ENCODE measurements around the gene TMEM51.

Gene TMEM51

GRCh38 chr1:15186846-15187151 lies 33.3 kb downstream of the TMEM51 start:
- Histone ChIP-seq H4K8ac (ENCODE audit: low read depth, low read length) (no peak overlapping the region), H3K4ac (ENCODE audit: low read depth, low read length) (no peak overlapping the region), H3K9ac (ENCODE audit: low read length) (no peak overlapping the region), H3K4me2 (ENCODE audit: low read length) (no peak overlapping the region), H3K79me2 (ENCODE audit: control insufficient read depth, insufficient read depth, low read length) (no peaks in the 10 kb centered on the region), H2BK120ac (ENCODE audit: low read depth, low read length) (no peak overlapping the region), H3K56ac (ENCODE audit: low read length) (peak overlapping the region; percentile 46), H2BK5ac (ENCODE audit: low read length) (no peak overlapping the region), H2AK5ac (ENCODE audit: low read length) (no peak overlapping the region), H3K36me3 (ENCODE audit: control insufficient read depth, insufficient read depth, low read length) (no peaks in the 10 kb centered on the region), H3K4me3 (ENCODE audit: low read length) (no peak overlapping the region), H3K18ac (ENCODE audit: low read length) (no peak overlapping the region), H3K27ac (ENCODE audit: low read depth, low read length) (no peak overlapping the region), H4K5ac (ENCODE audit: low read length) (no peak overlapping the region), H3K27me3 (ENCODE audit: insufficient read depth, low read length, poor library complexity) (no peaks in the 10 kb centered on the region), H3K4me1 (ENCODE audit: control insufficient read depth, low read depth, low read length) (peaks cover 7% of the 10 kb centered on the region), H3K23ac (ENCODE audit: low read length) (no peak overlapping the region), H3K79me1 (ENCODE audit: low read length) (no peaks in the 10 kb centered on the region), H2BK15ac (replicated peaks; ENCODE audit: low read depth) (no peak overlapping the region)
- no CpG with 5 or more reads among the region's 6 CpGs for WGBS (ENCODE audit: extremely low coverage, insufficient coverage, low lambda C conversion rate)
- no peak for DNase-seq

- no peak overlapping the region for H3K23ac ChIP-seq (ENCODE audit: low read length)
- no peak overlapping the region for H2BK15ac ChIP-seq (replicated peaks; ENCODE audit: low read depth)
- H4K8ac ChIP-seq (ENCODE audit: low read depth, low read length) = no peak overlapping the region
- H2AK5ac ChIP-seq (ENCODE audit: low read length) = no peak overlapping the region
- no peak overlapping the region for H2BK5ac ChIP-seq (ENCODE audit: low read length)
- no peaks in the 10 kb centered on the region for H3K36me3 ChIP-seq (ENCODE audit: control insufficient read depth, insufficient read depth, low read length)
- no peak overlapping the region for H3K9ac ChIP-seq (ENCODE audit: low read length)
- no peaks in the 10 kb centered on the region for H3K27me3 ChIP-seq (ENCODE audit: insufficient read depth, low read length, poor library complexity)
- H3K4ac ChIP-seq (ENCODE audit: low read depth, low read length) = no peak overlapping the region
- H3K27ac ChIP-seq (ENCODE audit: low read depth, low read length) = no peak overlapping the region
- H3K56ac ChIP-seq (ENCODE audit: low read length) = peak overlapping the region; percentile 5
- H3K79me2 ChIP-seq (ENCODE audit: control insufficient read depth, insufficient read depth, low read length) = no peaks in the 10 kb centered on the region
- no peak overlapping the region for H4K5ac ChIP-seq (ENCODE audit: low read length)
- no peak for DNase-seq
- no peak overlapping the region for H2BK120ac ChIP-seq (ENCODE audit: low read depth, low read length)
- no peaks in the 10 kb centered on the region for H3K79me1 ChIP-seq (ENCODE audit: low read length)
- H3K4me3 ChIP-seq (ENCODE audit: low read length) = no peak overlapping the region
- H3K4me2 ChIP-seq (ENCODE audit: low read length) = no peak overlapping the region
- no peak overlapping the region for H3K18ac ChIP-seq (ENCODE audit: low read length)
- WGBS (ENCODE audit: extremely low coverage, insufficient coverage, low lambda C conversion rate) = no CpG with 5 or more reads among the region's 15 CpGs
- peaks cover 7% of the 10 kb centered on the region for H3K4me1 ChIP-seq (ENCODE audit: control insufficient read depth, low read depth, low read length)
These were observed 33.9 kb downstream of the TMEM51 start for GRCh38 chr1:15187175-15188129.

GRCh38 chr1:15188130-15188524 lies 34.6 kb downstream of the TMEM51 start:
- no peak overlapping the region for H4K8ac ChIP-seq (ENCODE audit: low read depth, low read length)
- no peak overlapping the region for H2BK15ac ChIP-seq (replicated peaks; ENCODE audit: low read depth)
- no peak overlapping the region for H2BK5ac ChIP-seq (ENCODE audit: low read length)
- no peaks in the 10 kb centered on the region for H3K27me3 ChIP-seq (ENCODE audit: insufficient read depth, low read length, poor library complexity)
- no peak overlapping the region for H3K56ac ChIP-seq (ENCODE audit: low read length)
- no peak overlapping the region for H2BK120ac ChIP-seq (ENCODE audit: low read depth, low read length)
- H3K18ac ChIP-seq (ENCODE audit: low read length) = no peak overlapping the region
- no peaks in the 10 kb centered on the region for H3K36me3 ChIP-seq (ENCODE audit: control insufficient read depth, insufficient read depth, low read length)
- no peaks in the 10 kb centered on the region for H3K79me2 ChIP-seq (ENCODE audit: control insufficient read depth, insufficient read depth, low read length)
- no peak overlapping the region for H3K4me2 ChIP-seq (ENCODE audit: low read length)
- DNase-seq = no peak
- H2AK5ac ChIP-seq (ENCODE audit: low read length) = no peak overlapping the region
- no peak overlapping the region for H3K4ac ChIP-seq (ENCODE audit: low read depth, low read length)
- no peaks in the 10 kb centered on the region for H3K79me1 ChIP-seq (ENCODE audit: low read length)
- no peak overlapping the region for H3K9ac ChIP-seq (ENCODE audit: low read length)
- H3K27ac ChIP-seq (ENCODE audit: low read depth, low read length) = no peak overlapping the region
- no CpG with 5 or more reads among the region's 4 CpGs for WGBS (ENCODE audit: extremely low coverage, insufficient coverage, low lambda C conversion rate)
- no peak overlapping the region for H3K4me3 ChIP-seq (ENCODE audit: low read length)
- H3K4me1 ChIP-seq (ENCODE audit: control insufficient read depth, low read depth, low read length) = peaks cover 7% of the 10 kb centered on the region
- no peak overlapping the region for H4K5ac ChIP-seq (ENCODE audit: low read length)
- no peak overlapping the region for H3K23ac ChIP-seq (ENCODE audit: low read length)

GRCh38 chr1:15188678-15189077 lies 35.1 kb downstream of the TMEM51 start:
- Histone ChIP-seq H3K4me1 (ENCODE audit: control insufficient read depth, low read depth, low read length) (peaks cover 7% of the 10 kb centered on the region), H2BK15ac (replicated peaks; ENCODE audit: low read depth) (no peak overlapping the region), H2BK5ac (ENCODE audit: low read length) (no peak overlapping the region), H2BK120ac (ENCODE audit: low read depth, low read length) (no peak overlapping the region), H3K79me2 (ENCODE audit: control insufficient read depth, insufficient read depth, low read length) (no peaks in the 10 kb centered on the region), H3K56ac (ENCODE audit: low read length) (no peak overlapping the region), H3K9ac (ENCODE audit: low read length) (no peak overlapping the region), H4K8ac (ENCODE audit: low read depth, low read length) (no peak overlapping the region), H3K4me3 (ENCODE audit: low read length) (no peak overlapping the region), H3K4ac (ENCODE audit: low read depth, low read length) (no peak overlapping the region), H3K36me3 (ENCODE audit: control insufficient read depth, insufficient read depth, low read length) (no peaks in the 10 kb centered on the region), H3K4me2 (ENCODE audit: low read length) (no peak overlapping the region), H3K18ac (ENCODE audit: low read length) (no peak overlapping the region), H3K79me1 (ENCODE audit: low read length) (no peaks in the 10 kb centered on the region), H3K27me3 (ENCODE audit: insufficient read depth, low read length, poor library complexity) (no peaks in the 10 kb centered on the region), H4K5ac (ENCODE audit: low read length) (no peak overlapping the region), H3K23ac (ENCODE audit: low read length) (no peak overlapping the region), H2AK5ac (ENCODE audit: low read length) (no peak overlapping the region), H3K27ac (ENCODE audit: low read depth, low read length) (no peak overlapping the region)
- WGBS (ENCODE audit: extremely low coverage, insufficient coverage, low lambda C conversion rate) = no CpG with 5 or more reads among the region's 3 CpGs
- no peak for DNase-seq

- Histone ChIP-seq H3K36me3 (ENCODE audit: control insufficient read depth, insufficient read depth, low read length) (no peaks in the 10 kb centered on the region), H2BK120ac (ENCODE audit: low read depth, low read length) (no peak overlapping the region), H3K9ac (ENCODE audit: low read length) (no peak overlapping the region), H2BK5ac (ENCODE audit: low read length) (no peak overlapping the region), H3K79me1 (ENCODE audit: low read length) (no peaks in the 10 kb centered on the region), H3K18ac (ENCODE audit: low read length) (no peak overlapping the region), H3K27ac (ENCODE audit: low read depth, low read length) (no peak overlapping the region), H3K79me2 (ENCODE audit: control insufficient read depth, insufficient read depth, low read length) (no peaks in the 10 kb centered on the region), H3K4ac (ENCODE audit: low read depth, low read length) (no peak overlapping the region), H4K5ac (ENCODE audit: low read length) (no peak overlapping the region), H3K4me1 (ENCODE audit: control insufficient read depth, low read depth, low read length) (peaks cover 7% of the 10 kb centered on the region), H4K8ac (ENCODE audit: low read depth, low read length) (no peak overlapping the region), H3K56ac (ENCODE audit: low read length) (no peak overlapping the region), H2BK15ac (replicated peaks; ENCODE audit: low read depth) (no peak overlapping the region), H3K4me2 (ENCODE audit: low read length) (no peak overlapping the region), H3K4me3 (ENCODE audit: low read length) (no peak overlapping the region), H3K27me3 (ENCODE audit: insufficient read depth, low read length, poor library complexity) (no peaks in the 10 kb centered on the region), H2AK5ac (ENCODE audit: low read length) (no peak overlapping the region), H3K23ac (ENCODE audit: low read length) (no peak overlapping the region)
- DNase-seq = no peak
- no CpG with 5 or more reads among the region's 8 CpGs for WGBS (ENCODE audit: extremely low coverage, insufficient coverage, low lambda C conversion rate)
These were observed 36.3 kb downstream of the TMEM51 start for GRCh38 chr1:15189692-15190370.

Measured in mesendoderm (in vitro differentiated cells).